ENCODE results near the gene VAV1. TPM values are rescaled to one million over a fixed set of nuclear protein-coding genes. Genes with fewer than 3 reads are reported as not detected.

The VAV1 gene
- total RNA-seq, 1 donor from 2014 or later: not detected

DNA sequence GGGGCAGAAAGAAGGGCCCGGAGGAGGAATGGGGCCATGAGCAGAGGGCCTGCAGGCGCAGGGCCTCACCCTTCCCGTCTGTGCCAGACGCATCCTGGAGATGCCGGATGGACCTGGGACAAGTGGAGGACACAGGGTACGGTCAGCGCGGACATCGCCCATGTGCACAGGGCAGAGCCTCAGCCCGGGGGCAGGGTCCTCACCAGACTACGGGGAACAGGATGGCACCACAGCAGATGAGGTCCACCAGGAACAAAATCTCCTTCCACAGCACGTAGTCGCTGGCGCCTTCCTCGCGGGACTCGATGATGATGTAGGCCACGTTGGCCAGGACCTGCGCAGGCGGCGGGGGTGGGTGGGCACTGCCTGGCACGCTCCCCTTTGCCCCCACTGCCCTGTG lies 40.7 kb upstream of the VAV1 start:
- H3K9me3 Mint-ChIP-seq (ENCODE audit: low read depth): no peaks in the 10 kb centered on the region
- TF ChIP-seq, protein P1, sequence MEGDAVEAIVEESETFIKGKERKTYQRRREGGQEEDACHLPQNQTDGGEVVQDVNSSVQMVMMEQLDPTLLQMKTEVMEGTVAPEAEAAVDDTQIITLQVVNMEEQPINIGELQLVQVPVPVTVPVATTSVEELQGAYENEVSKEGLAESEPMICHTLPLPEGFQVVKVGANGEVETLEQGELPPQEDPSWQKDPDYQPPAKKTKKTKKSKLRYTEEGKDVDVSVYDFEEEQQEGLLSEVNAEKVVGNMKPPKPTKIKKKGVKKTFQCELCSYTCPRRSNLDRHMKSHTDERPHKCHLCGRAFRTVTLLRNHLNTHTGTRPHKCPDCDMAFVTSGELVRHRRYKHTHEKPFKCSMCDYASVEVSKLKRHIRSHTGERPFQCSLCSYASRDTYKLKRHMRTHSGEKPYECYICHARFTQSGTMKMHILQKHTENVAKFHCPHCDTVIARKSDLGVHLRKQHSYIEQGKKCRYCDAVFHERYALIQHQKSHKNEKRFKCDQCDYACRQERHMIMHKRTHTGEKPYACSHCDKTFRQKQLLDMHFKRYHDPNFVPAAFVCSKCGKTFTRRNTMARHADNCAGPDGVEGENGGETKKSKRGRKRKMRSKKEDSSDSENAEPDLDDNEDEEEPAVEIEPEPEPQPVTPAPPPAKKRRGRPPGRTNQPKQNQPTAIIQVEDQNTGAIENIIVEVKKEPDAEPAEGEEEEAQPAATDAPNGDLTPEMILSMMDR (IDR thresholded peaks at IDR 0.05): no peak
- no peaks in the 10 kb centered on the region for H3K27me3 Mint-ChIP-seq (ENCODE audit: low read depth)
- DNase-seq (ENCODE audit: low spot score): no peak
- H3K36me3 Mint-ChIP-seq (ENCODE audit: low read depth): peaks cover 9% of the 10 kb centered on the region
- H3K4me3 Mint-ChIP-seq (ENCODE audit: unreplicated experiment): no peak overlapping the region
- H3K4me1 Mint-ChIP-seq (ENCODE audit: low read depth): peaks cover 20% of the 10 kb centered on the region
- H3K27ac Mint-ChIP-seq (ENCODE audit: unreplicated experiment): no peak overlapping the region

DNA sequence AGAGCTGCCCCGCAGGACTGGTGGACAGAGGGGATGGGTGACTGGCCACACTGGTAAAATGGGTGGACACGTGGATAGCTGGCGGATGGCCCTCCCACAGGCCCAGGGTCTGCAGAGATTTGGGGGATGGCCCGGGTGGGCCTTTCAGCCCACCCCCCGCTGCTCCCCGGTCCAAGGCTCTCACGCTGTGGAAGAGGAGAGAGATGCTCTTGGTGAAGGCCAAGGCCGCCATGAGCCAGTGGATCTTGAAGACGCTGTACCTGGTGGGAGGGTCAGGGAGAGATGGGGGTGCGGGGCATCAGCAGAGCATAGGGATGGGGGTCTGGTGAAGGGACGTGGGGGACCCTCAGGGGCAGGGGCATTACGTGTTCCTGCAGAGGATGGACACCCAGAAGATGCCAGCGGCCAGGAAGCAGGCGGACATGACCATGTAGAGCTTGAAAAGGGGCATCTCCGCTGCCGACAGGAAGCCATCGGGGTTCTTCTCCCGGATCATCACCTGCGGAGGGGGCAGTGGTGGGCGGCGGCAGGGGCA lies 39.6 kb upstream of the VAV1 start:
- Mint-ChIP-seq H3K27ac (ENCODE audit: unreplicated experiment) (no peak overlapping the region), H3K9me3 (ENCODE audit: low read depth) (no peaks in the 10 kb centered on the region), H3K27me3 (ENCODE audit: low read depth) (no peaks in the 10 kb centered on the region), H3K36me3 (ENCODE audit: low read depth) (peaks cover 9% of the 10 kb centered on the region), H3K4me1 (ENCODE audit: low read depth) (peaks cover 23% of the 10 kb centered on the region), H3K4me3 (ENCODE audit: unreplicated experiment) (no peak overlapping the region)
- DNase-seq (ENCODE audit: low spot score): no peak
- TF ChIP-seq, protein P1 (IDR thresholded peaks at IDR 0.05): no peak

DNA sequence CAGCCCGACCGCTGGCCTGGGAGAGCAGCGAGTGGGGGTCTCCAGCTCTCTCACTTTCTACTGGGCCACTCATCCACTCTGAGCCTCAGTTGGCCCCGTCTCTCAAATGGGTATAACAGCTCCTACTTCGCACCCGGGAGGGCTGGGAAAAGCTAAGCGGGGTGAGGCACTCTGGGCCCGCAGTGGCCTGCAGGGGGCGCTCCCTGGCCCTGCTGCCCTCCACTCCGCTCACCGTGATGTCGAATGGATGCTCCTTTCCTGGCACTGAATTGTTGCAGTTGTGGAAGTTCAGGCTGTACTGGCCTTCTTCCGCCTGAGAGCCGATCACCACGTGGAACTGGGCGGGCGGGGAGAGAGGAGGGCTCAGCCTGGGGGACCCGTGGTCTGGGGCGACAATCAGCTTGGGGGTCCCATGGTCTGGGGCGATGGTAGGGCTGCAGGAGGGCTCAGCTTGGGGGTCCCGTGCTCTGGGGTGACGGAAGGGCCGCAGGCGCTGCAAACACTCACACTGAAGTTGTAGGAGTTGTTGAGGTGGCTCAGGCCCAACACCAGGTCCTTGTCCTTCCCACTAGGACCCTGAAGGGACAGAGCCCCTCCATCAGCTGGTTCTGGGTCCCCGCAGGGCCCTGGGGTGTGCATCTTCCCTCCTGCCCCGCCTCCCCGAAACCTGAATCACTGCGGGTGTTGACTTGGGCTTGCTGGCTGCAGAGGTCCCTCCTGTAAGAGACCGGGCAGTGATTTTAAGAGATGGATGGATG lies 39.0 kb upstream of the VAV1 start:
- Mint-ChIP-seq H3K4me3 (ENCODE audit: unreplicated experiment) (no peak overlapping the region), H3K27me3 (ENCODE audit: low read depth) (no peaks in the 10 kb centered on the region), H3K4me1 (ENCODE audit: low read depth) (peaks cover 25% of the 10 kb centered on the region), H3K9me3 (ENCODE audit: low read depth) (no peaks in the 10 kb centered on the region), H3K27ac (ENCODE audit: unreplicated experiment) (no peak overlapping the region), H3K36me3 (ENCODE audit: low read depth) (peaks cover 9% of the 10 kb centered on the region)
- TF ChIP-seq, protein P1 (IDR thresholded peaks at IDR 0.05): peak; percentile 58
- no peak for DNase-seq (ENCODE audit: low spot score)

DNA sequence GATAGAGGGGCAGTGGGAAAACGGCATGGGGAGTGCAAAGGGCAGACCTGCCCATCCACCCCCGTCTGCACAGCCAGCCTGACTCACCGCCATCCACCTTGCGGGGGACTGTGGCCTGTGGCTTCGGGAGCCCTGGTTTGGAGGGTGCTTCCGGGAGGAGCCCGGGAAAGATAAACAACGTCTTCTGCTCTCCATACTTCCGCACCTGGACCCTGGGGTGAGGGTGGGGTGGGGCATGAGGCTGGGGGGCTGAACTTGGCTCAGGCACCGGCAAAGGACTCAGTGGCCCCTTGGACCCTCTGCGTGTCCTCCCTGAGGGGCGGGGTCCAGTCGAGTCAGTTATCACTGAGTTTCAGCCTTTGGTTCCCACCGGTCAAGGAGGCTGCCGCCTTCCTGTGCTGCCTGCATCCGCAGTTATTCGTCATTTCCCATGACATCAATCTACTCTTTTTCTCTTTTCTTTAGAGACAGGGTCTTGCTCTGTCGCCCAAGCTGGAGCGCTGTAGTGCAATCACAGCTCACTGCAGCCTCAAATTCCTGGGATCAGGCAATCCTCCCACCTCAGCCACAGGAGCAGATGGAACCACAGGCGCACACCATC lies 38.3 kb upstream of the VAV1 start:
- TF ChIP-seq, protein P1 (IDR thresholded peaks at IDR 0.05): no peak
- Mint-ChIP-seq H3K9me3 (ENCODE audit: low read depth) (no peaks in the 10 kb centered on the region), H3K27ac (ENCODE audit: unreplicated experiment) (no peak overlapping the region), H3K4me1 (ENCODE audit: low read depth) (peaks cover 31% of the 10 kb centered on the region), H3K27me3 (ENCODE audit: low read depth) (no peaks in the 10 kb centered on the region), H3K4me3 (ENCODE audit: unreplicated experiment) (no peak overlapping the region), H3K36me3 (ENCODE audit: low read depth) (peaks cover 9% of the 10 kb centered on the region)
- no peak for DNase-seq (ENCODE audit: low spot score)

DNA sequence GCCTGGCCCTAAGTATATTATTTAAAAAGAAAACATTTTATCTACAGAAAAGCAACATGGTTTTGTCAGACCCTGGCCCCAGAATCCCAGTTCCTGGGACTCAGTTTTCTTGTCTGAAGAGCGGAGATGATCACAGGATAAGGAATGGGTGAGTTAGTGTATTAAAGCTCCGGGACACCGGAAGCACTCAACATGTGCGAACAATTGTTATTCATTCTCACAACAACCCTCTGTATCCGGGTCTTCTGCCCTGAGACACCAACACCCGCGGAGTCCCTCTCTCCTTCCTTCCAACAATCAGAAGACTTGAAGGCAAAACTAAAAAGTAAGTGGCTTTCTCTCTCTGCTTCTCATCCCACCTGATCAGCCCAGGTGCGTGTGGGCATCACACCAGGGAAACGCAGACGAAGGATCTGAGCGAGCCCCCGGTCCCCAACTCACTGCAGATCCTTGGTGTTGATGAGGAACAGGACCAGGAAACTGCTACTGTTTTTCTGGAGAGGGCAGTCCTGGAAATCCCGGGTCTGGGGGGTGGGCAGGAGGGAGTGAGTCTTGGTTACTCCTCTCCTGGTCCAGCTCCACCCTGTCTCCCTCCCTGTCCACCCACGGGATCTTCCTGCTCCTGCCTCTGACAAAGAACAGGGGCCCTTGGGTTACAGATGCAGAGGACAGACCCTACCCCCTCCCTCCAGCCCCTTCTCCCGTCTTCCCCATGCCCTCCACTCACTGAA lies 37.2 kb upstream of the VAV1 start:
- Mint-ChIP-seq H3K36me3 (ENCODE audit: low read depth) (peaks cover 7% of the 10 kb centered on the region), H3K4me3 (ENCODE audit: unreplicated experiment) (no peak overlapping the region), H3K9me3 (ENCODE audit: low read depth) (no peaks in the 10 kb centered on the region), H3K27me3 (ENCODE audit: low read depth) (no peaks in the 10 kb centered on the region), H3K27ac (ENCODE audit: unreplicated experiment) (no peak overlapping the region), H3K4me1 (ENCODE audit: low read depth) (peaks cover 33% of the 10 kb centered on the region)
- DNase-seq (ENCODE audit: low spot score): no peak
- TF ChIP-seq, protein P1 (IDR thresholded peaks at IDR 0.05): no peak

Measured in chondrocyte (in vitro differentiated cells).